NCI-H82 treated with DMSO at 0.1 percent for 48 hours (cell line): ENCODE data around the gene HAND2.

ENCODE experiments used
- DNase-seq: peaks from one replicate; lab custom pipeline; 2025; ENCODE audit not compliant: unreplicated experiment; lab: John Stamatoyannopoulos, UW

HAND2 gene

GRCh38 chr4:173536808-173537429 is 6.9 kb upstream of the HAND2 start:
- peak; percentile 6 for DNase-seq

- DNase-seq = no peak
Observed at GRCh38 chr4:173535957-173536356, 5.9 kb upstream of the HAND2 start.

- DNase-seq = no peak
Observed at GRCh38 chr4:173535165-173535902, 5.3 kb upstream of the HAND2 start.

- DNase-seq = no peak
Observed at GRCh38 chr4:173534434-173534833, 4.4 kb upstream of the HAND2 start.

- no peak for DNase-seq
Observed at GRCh38 chr4:173532725-173533511, 2.9 kb upstream of the HAND2 start.

GRCh38 chr4:173531086-173531965 is 1.3 kb upstream of the HAND2 start:
- no peak for DNase-seq

- DNase-seq = no peak
Observed at GRCh38 chr4:173530326-173531085, 477 bp upstream of the HAND2 start.

GRCh38 chr4:173528378-173529321 is 1.4 kb downstream of the HAND2 start:
- no peak for DNase-seq

GRCh38 chr4:173527103-173527891 is 2.7 kb downstream of the HAND2 start:
- no peak for DNase-seq

- DNase-seq = no peak
Observed at GRCh38 chr4:173526724-173527102, 3.3 kb downstream of the HAND2 start.

GRCh38 chr4:173526027-173526482 is 4.0 kb downstream of the HAND2 start:
- no peak for DNase-seq

- no peak for DNase-seq
Observed at GRCh38 chr4:173525118-173526011, 4.7 kb downstream of the HAND2 start.

GRCh38 chr4:173524218-173525117 is 5.6 kb downstream of the HAND2 start:
- no peak for DNase-seq

GRCh38 chr4:173522951-173523395 is 7.1 kb downstream of the HAND2 start:
- DNase-seq = no peak

GRCh38 chr4:173522160-173522950 is 7.7 kb downstream of the HAND2 start:
- no peak for DNase-seq
